ENCODE measurements around the gene TTLL11.

DNA sequence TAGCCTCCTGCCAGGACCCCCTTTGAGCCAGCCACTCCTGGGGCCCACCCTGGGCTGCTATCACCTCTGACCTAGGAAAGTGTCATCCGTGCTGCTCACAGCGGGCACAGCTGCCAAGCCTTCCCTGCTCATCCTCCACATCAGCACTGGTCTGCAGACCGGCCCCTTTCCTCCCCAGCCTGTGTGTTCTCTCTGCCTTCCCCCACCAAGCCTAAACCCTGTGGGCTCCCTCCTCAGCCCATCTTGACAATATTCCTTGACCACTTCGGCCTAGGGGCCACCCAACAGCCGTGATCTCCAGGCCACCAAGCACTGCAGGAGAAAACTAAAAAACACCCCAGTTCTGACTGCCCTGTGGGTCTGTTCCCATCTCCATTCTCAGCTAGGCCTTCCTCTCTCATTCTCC, 306.6 kb downstream of the TTLL11 start:
- TF ChIP-seq, protein P1, sequence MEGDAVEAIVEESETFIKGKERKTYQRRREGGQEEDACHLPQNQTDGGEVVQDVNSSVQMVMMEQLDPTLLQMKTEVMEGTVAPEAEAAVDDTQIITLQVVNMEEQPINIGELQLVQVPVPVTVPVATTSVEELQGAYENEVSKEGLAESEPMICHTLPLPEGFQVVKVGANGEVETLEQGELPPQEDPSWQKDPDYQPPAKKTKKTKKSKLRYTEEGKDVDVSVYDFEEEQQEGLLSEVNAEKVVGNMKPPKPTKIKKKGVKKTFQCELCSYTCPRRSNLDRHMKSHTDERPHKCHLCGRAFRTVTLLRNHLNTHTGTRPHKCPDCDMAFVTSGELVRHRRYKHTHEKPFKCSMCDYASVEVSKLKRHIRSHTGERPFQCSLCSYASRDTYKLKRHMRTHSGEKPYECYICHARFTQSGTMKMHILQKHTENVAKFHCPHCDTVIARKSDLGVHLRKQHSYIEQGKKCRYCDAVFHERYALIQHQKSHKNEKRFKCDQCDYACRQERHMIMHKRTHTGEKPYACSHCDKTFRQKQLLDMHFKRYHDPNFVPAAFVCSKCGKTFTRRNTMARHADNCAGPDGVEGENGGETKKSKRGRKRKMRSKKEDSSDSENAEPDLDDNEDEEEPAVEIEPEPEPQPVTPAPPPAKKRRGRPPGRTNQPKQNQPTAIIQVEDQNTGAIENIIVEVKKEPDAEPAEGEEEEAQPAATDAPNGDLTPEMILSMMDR (IDR thresholded peaks at IDR 0.05; ENCODE audit: insufficient read depth, low read depth, low read length), result no peak
- TF ChIP-seq EZH2 (IDR thresholded peaks at IDR 0.05; ENCODE audit: insufficient read depth, low read length), result no peak
